ENCODE measurements around the gene AGAP1.

The AGAP1 gene

DNA sequence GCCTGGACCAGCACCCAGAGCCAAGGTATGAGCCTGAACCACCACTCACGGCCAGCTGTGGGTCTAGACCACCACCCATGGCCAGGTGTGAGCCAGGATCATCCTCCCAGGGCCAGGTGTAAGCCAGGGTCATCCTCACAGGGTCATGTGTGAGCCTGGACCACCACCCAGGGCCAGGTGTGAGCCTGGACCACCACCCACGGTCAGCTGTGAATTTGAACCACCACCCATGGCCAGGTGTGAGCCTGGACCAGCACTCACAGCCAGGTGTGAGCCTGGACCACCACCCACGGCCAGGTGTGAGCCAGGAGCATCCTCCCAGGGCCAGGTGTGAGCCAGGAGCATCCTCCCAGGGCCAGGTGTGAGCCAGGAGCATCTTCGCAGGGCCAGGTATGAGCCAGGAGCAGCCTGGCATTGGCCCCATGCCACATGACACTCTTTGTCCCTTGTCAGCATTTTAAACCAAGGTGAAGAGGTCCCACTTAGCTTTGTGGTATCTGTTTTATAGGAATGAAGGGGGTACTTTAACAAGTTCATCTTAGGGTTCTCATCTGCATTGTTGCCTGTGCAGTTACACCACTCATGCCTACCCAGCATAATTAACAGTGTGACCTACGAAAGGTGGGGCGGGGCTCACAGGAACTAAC, 71.2 kb downstream of the AGAP1 start:
- peak overlapping the region; percentile 72 for H3K27ac ChIP-seq
- TF ChIP-seq, protein P1, sequence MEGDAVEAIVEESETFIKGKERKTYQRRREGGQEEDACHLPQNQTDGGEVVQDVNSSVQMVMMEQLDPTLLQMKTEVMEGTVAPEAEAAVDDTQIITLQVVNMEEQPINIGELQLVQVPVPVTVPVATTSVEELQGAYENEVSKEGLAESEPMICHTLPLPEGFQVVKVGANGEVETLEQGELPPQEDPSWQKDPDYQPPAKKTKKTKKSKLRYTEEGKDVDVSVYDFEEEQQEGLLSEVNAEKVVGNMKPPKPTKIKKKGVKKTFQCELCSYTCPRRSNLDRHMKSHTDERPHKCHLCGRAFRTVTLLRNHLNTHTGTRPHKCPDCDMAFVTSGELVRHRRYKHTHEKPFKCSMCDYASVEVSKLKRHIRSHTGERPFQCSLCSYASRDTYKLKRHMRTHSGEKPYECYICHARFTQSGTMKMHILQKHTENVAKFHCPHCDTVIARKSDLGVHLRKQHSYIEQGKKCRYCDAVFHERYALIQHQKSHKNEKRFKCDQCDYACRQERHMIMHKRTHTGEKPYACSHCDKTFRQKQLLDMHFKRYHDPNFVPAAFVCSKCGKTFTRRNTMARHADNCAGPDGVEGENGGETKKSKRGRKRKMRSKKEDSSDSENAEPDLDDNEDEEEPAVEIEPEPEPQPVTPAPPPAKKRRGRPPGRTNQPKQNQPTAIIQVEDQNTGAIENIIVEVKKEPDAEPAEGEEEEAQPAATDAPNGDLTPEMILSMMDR (conservative IDR thresholded peaks at IDR 0.05), result no peak

DNA sequence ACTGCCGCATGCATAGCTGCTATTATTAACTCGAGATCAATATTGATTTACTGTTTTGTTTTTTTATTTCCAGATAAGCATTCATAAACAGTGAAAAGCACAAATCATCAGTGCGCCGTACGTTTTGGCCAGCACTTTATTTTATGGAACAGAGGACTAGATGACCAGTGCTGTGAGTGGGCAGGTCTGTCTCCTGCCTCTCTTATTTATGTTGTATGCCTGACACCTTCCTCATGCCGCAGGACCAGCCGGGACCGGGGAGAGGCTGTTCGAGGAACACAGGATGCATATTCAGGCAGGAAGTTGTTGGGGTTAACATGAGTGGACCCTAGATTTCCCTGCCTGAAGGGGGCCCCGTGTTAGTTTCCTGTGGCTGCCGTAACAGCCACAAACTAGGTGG, 72.6 kb downstream of the AGAP1 start:
- H3K27ac ChIP-seq, result peak overlapping the region; percentile 21; the same call in 1 of the 2 replicates
- TF ChIP-seq, protein P1 (conservative IDR thresholded peaks at IDR 0.05), result no peak

DNA sequence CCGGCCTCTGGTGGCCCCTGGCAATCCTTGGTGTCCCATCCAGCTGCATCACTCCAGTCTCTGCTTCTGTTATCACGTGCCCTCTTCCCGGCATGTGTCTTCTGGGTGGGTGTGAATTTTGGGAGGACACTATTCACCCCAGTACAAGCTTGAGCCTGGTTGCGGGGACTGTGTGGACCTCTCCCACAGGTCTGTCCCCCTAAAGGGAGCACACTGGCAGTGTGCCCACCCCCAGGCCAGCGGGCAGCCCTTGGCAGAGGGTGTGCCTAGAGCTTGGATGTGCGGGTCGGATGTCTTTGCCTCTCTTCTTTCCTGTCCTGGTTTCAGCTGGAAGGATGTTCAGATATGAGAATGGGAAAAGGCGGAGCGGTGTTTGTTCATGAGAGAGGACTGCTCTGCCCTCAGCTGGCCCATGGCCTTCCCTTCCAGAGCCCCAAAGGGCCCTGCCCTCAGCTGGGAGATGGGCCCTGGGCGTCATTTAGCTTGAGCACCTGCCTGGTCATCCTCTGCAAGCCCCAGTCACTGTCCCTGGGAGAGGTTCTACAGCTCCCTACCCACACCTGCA, 73.2 kb downstream of the AGAP1 start:
- TF ChIP-seq, protein P1 (conservative IDR thresholded peaks at IDR 0.05), result no peak
- peak overlapping the region; percentile 21; the same call in 1 of the 2 replicates for H3K27ac ChIP-seq

DNA sequence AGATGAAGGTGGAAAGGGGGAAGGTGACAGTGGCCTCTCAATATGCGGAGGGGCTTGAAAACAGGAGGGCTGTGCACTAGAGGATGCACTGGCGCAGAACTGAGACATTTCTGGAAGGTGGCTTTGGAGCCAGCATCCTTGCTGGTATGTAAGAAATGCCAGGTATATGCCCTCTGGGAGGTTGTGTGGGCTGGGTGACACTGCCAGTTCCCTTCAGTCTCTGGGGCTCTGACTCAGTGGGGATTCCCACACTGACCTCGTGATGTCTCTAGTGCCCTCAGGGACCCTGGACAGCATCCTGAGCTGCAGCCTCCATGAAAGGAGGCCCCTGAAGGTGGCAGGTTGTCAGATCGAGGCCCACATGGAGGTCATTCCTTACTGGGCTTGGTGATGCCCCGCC, 74.0 kb downstream of the AGAP1 start:
- H3K27ac ChIP-seq, result no peak overlapping the region
- TF ChIP-seq, protein P1 (conservative IDR thresholded peaks at IDR 0.05), result no peak

DNA sequence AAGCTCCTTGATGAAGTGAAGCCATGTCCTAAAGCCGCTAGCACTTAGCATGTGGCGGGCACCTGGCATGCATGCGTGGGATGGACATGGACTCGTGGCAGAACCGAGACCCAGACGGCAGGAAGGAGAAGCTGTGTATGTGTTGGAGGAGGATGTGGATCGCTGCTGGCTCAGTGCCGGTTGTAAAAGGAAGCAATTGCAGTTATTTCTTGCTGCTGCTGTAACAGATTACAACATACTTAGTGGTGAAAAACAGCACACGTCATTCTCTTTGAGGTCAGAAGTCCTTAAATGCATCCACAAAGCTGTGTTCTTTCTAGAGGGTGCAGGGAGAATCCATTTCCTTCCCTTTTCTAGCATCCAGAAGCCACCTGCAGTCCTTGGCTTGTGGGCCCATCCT, 74.6 kb downstream of the AGAP1 start:
- TF ChIP-seq, protein P1 (conservative IDR thresholded peaks at IDR 0.05), result no peak
- no peak overlapping the region for H3K27ac ChIP-seq

DNA sequence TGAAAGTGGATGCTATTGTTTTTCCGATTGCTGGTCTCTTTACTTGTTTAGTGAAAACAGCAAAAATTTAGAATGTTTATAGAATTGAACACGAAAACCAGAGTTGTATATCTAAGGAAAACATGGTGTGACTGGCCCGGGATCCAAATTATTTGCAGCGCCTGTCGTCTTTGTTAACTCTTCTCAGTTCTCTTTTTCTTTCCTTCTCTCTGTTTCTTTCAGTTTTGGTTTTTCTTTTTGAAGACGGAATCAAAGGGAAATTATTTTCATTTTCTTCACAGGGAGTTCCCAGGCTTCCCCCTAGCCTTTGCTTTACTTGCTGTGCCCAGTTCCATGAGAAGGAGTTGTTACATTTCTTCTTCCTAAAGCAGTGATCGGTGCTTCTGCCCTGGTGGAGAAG, 76.0 kb downstream of the AGAP1 start:
- peak overlapping the region; percentile 81 for H3K27ac ChIP-seq

DNA sequence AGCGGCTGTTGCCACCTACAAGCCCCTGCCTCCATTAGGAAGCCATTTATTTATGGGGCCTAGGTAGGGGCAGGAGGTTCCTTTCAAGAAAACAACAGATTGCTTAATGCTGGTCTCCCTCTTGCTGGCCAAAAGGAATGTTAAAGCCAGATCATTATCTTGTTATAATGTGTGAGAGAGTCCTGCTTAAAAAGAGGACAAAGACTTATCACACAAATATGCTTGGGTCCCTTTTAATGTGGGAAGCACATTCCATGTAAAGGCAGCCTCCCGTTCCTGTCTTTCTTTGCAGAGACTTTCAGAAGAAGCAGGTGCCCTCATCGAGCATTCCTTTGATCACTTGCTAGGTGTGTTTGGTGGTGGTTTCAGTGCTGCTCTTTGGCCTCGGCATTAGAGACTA, 76.4 kb downstream of the AGAP1 start:
- TF ChIP-seq, protein P1 (conservative IDR thresholded peaks at IDR 0.05), result no peak
- peak overlapping the region; percentile 81 for H3K27ac ChIP-seq

More for the DNA sequence above, 76.0 kb downstream of the AGAP1 start:
- TF ChIP-seq, protein P1 (conservative IDR thresholded peaks at IDR 0.05), result no peak

Measured in VCaP (cell line).